Stimulated activated CD4-positive, alpha-beta T cell treated with anti-CD3 and anti-CD28 coated beads, Interleukin-12 subunit alpha, Interleukin-12 subunit beta, amount 100 ng/mL, for 4 hours (primary cell): ENCODE results near the gene CAPN7.

Experiments
- DNase-seq: peaks from one replicate; pipeline ENCODE4 v3.0.0-alpha.2; 2020

CAPN7 gene

GRCh38 chr3:15301761-15302160 is 95.7 kb downstream of the CAPN7 start:
- no peak for DNase-seq
